Measurements from ENCODE around the gene NAPG.
A peak's percentile ranks its signal among the peaks of the same experiment; 100 is the strongest.

The NAPG gene

DNA sequence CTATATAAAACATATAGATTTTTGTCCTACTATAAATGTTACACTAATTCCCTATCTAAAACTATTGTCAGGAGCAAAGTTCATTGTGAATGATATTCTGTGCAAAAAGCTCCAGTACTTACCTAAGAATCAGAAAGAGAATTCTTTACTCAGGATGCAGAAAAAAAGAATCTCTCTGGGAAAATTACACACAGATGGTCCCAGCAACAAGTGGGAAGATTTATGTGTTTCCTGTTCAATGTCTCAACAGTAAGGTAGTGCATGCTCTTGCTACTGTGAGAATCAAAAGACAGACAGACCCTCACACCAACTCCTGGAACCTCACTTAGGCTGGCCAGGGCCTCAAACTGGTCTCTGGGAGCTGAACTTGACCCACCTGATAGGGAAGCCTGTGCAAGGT, 11.2 kb upstream of the NAPG start:
- intact Hi-C loops (cut with DNase I; ENCODE audit: low total_unique reads) = no loop called here
- Histone ChIP-seq H3K27ac (peak overlapping the region; percentile 59 to 69), H3K27me3 (no peaks in the 10 kb centered on the region), H3K36me3 (no peaks in the 10 kb centered on the region), H3K9me3 (no peaks in the 10 kb centered on the region), H3K4me3 (no peak overlapping the region), H3K4me1 (peaks cover 0 to 46% (median 39%) of the 10 kb centered on the region in 4 donors)
- DNase-seq = no peak
- TF ChIP-seq, protein P1, sequence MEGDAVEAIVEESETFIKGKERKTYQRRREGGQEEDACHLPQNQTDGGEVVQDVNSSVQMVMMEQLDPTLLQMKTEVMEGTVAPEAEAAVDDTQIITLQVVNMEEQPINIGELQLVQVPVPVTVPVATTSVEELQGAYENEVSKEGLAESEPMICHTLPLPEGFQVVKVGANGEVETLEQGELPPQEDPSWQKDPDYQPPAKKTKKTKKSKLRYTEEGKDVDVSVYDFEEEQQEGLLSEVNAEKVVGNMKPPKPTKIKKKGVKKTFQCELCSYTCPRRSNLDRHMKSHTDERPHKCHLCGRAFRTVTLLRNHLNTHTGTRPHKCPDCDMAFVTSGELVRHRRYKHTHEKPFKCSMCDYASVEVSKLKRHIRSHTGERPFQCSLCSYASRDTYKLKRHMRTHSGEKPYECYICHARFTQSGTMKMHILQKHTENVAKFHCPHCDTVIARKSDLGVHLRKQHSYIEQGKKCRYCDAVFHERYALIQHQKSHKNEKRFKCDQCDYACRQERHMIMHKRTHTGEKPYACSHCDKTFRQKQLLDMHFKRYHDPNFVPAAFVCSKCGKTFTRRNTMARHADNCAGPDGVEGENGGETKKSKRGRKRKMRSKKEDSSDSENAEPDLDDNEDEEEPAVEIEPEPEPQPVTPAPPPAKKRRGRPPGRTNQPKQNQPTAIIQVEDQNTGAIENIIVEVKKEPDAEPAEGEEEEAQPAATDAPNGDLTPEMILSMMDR (IDR thresholded peaks at IDR 0.05) = no peak

GRCh38 chr18:10515456-10515855, 10.4 kb upstream of the NAPG start:
- DNase-seq = no peak
- TF ChIP-seq, protein P1 (IDR thresholded peaks at IDR 0.05) = no peak
- no peaks in the 10 kb centered on the region for H3K27me3 ChIP-seq
- peaks cover 0 to 50% (median 43%) of the 10 kb centered on the region in 4 donors for H3K4me1 ChIP-seq
- no peaks in the 10 kb centered on the region for H3K9me3 ChIP-seq
- no peaks in the 10 kb centered on the region for H3K36me3 ChIP-seq
- no peak overlapping the region for H3K4me3 ChIP-seq
- peak overlapping the region; percentile 59 to 69 for H3K27ac ChIP-seq
- intact Hi-C loops (cut with DNase I; ENCODE audit: low total_unique reads) = no loop called here

DNA sequence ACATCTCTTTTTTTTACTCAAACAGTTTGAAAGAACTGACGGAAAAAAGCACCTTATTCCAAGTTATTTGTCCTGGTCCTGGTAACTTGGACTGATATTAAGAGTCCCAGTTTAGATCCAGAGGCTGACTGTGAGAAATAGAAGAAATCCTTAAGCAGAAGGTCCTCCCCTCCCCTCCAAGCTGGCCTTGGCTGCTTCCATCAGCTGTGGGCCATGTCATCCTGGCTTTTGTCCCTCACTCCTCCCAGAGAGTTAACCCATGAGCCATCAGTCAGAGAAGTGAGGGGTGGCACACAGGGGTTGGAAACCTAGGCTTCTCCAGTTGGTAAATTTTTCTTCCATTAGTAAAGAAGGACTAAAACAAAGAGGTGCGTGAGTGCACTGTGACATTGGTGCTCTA, 9.7 kb upstream of the NAPG start:
- intact Hi-C loops (cut with DNase I; ENCODE audit: low total_unique reads) = no loop called here
- peaks cover 0 to 50% (median 43%) of the 10 kb centered on the region in 4 donors for H3K4me1 ChIP-seq
- TF ChIP-seq, protein P1 (IDR thresholded peaks at IDR 0.05) = no peak
- H3K9me3 ChIP-seq = no peaks in the 10 kb centered on the region
- H3K36me3 ChIP-seq = no peaks in the 10 kb centered on the region
- no peaks in the 10 kb centered on the region for H3K27me3 ChIP-seq
- peak overlapping the region; percentile 59 to 69 for H3K27ac ChIP-seq
- no peak for DNase-seq
- no peak overlapping the region for H3K4me3 ChIP-seq

DNA sequence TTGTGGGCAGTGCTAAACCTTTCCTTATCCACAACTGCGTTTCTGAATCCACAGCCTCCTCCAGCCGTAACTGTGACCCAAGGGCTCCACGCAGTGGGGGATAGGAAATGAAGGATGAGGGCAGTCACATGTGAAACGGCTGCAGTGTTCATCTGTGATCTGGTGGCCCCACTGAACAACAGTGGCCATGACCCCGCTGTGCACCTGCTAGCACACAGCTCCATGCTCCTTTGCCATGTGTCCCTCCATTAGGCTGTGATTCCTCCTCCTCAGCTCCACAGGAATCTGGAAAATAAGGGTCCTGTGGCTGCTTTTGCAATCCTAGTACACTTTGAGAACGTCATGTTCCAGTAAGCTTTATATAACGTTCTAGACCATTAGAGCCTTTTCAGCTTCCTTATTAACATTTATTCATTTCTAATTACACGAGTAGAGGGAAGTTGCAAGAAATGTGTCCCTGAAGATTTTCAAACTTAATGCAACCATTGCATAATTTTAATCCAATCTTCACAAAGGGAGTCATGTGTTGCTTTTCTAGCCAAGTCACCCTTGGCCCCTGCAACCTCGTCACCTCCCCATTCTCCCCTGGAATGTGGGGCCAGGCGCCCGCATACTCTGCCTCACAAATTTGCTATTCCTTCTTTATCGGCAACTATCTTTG, 7.1 kb upstream of the NAPG start:
- Histone ChIP-seq H3K4me3 (no peak overlapping the region), H3K27me3 (no peaks in the 10 kb centered on the region), H3K4me1 (peaks cover 0 to 45% (median 38%) of the 10 kb centered on the region in 4 donors), H3K9me3 (no peaks in the 10 kb centered on the region), H3K27ac (peak overlapping the region; percentile 62 to 69), H3K36me3 (no peaks in the 10 kb centered on the region)
- TF ChIP-seq, protein P1 (IDR thresholded peaks at IDR 0.05) = peak; percentile 20 to 24
- intact Hi-C loops (cut with DNase I; ENCODE audit: low total_unique reads) = no loop called here
- DNase-seq = peak; percentile 62 to 78

DNA sequence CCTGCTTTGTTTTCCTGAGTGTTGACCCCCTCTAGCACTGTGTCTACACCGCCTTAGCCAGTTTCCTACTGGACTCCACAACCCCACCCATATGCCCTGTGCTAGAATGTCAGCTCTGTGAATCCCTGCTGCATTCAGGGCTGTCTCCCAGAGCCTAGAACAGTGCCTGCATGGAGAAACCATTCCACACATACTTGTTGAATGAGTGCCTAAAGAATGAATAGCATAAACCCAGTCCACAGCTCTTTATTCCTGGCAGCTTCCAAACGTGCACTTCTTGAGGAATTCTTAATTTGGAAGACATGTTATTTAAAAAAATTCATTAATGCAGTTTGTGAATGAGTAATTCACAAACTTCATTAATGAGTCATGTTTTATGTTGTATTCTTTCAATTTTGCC, 6.5 kb upstream of the NAPG start:
- Histone ChIP-seq H3K27ac (peak overlapping the region; percentile 62 to 69), H3K4me1 (peaks cover 0 to 39% (median 35%) of the 10 kb centered on the region in 4 donors), H3K9me3 (no peaks in the 10 kb centered on the region), H3K36me3 (no peaks in the 10 kb centered on the region), H3K4me3 (no peak overlapping the region), H3K27me3 (no peaks in the 10 kb centered on the region)
- no peak for DNase-seq
- intact Hi-C loops (cut with DNase I; ENCODE audit: low total_unique reads) = no loop called here
- TF ChIP-seq, protein P1 (IDR thresholded peaks at IDR 0.05) = no peak

All from tibial artery (tissue), 4 donors.